Measurements from ENCODE around the gene CASK.

The CASK gene

GRCh38 chrX:41837270-41837944, 85.9 kb downstream of the CASK start:
- no peak for DNase-seq (ENCODE audit: low read depth in 2 of 3, low spot score in 2 of 3)

- DNase-seq (ENCODE audit: low read depth in 2 of 3, low spot score in 2 of 3): no peak
Observed at GRCh38 chrX:41828826-41829225, 94.5 kb downstream of the CASK start.

GRCh38 chrX:41827886-41828285, 95.5 kb downstream of the CASK start:
- DNase-seq (ENCODE audit: low read depth in 2 of 3, low spot score in 2 of 3): no peak

- DNase-seq (ENCODE audit: low read depth in 2 of 3, low spot score in 2 of 3): no peak
Observed at GRCh38 chrX:41825796-41826195, 97.6 kb downstream of the CASK start.

- DNase-seq (ENCODE audit: low read depth in 2 of 3, low spot score in 2 of 3): no peak
Observed at GRCh38 chrX:41824551-41824950, 98.8 kb downstream of the CASK start.

GRCh38 chrX:41823402-41823801, 100.0 kb downstream of the CASK start:
- DNase-seq (ENCODE audit: low read depth in 2 of 3, low spot score in 2 of 3): no peak

- DNase-seq (ENCODE audit: low read depth in 2 of 3, low spot score in 2 of 3): no peak
Observed at GRCh38 chrX:41822892-41823291, 100.5 kb downstream of the CASK start.

- no peak for DNase-seq (ENCODE audit: low read depth in 2 of 3, low spot score in 2 of 3)
Observed at GRCh38 chrX:41808047-41808446, 115.3 kb downstream of the CASK start.

- DNase-seq (ENCODE audit: low read depth in 2 of 3, low spot score in 2 of 3): no peak
Observed at GRCh38 chrX:41802958-41803357, 120.4 kb downstream of the CASK start.

GRCh38 chrX:41799661-41800060, 123.7 kb downstream of the CASK start:
- no peak for DNase-seq (ENCODE audit: low read depth in 2 of 3, low spot score in 2 of 3)

- no peak for DNase-seq (ENCODE audit: low read depth in 2 of 3, low spot score in 2 of 3)
Observed at GRCh38 chrX:41796577-41796976, 126.8 kb downstream of the CASK start.

- DNase-seq (ENCODE audit: low read depth in 2 of 3, low spot score in 2 of 3): no peak
Observed at GRCh38 chrX:41796046-41796445, 127.3 kb downstream of the CASK start.

GRCh38 chrX:41789374-41789773, 134.0 kb downstream of the CASK start:
- DNase-seq (ENCODE audit: low read depth in 2 of 3, low spot score in 2 of 3): no peak

GRCh38 chrX:41785685-41786084, 137.7 kb downstream of the CASK start:
- no peak for DNase-seq (ENCODE audit: low read depth in 2 of 3, low spot score in 2 of 3)

- no peak for DNase-seq (ENCODE audit: low read depth in 2 of 3, low spot score in 2 of 3)
Observed at GRCh38 chrX:41781500-41781899, 141.9 kb downstream of the CASK start.

- no peak for DNase-seq (ENCODE audit: low read depth in 2 of 3, low spot score in 2 of 3)
Observed at GRCh38 chrX:41779941-41780340, 143.4 kb downstream of the CASK start.

GRCh38 chrX:41779030-41779564, 144.3 kb downstream of the CASK start:
- DNase-seq (ENCODE audit: low read depth in 2 of 3, low spot score in 2 of 3): no peak

- no peak for DNase-seq (ENCODE audit: low read depth in 2 of 3, low spot score in 2 of 3)
Observed at GRCh38 chrX:41761702-41762101, 161.7 kb downstream of the CASK start.

- no peak for DNase-seq (ENCODE audit: low read depth in 2 of 3, low spot score in 2 of 3)
Observed at GRCh38 chrX:41761169-41761568, 162.2 kb downstream of the CASK start.

GRCh38 chrX:41759817-41760216, 163.5 kb downstream of the CASK start:
- no peak for DNase-seq (ENCODE audit: low read depth in 2 of 3, low spot score in 2 of 3)

GRCh38 chrX:41758401-41758800, 165.0 kb downstream of the CASK start:
- no peak for DNase-seq (ENCODE audit: low read depth in 2 of 3, low spot score in 2 of 3)

- no peak for DNase-seq (ENCODE audit: low read depth in 2 of 3, low spot score in 2 of 3)
Observed at GRCh38 chrX:41750716-41751115, 172.6 kb downstream of the CASK start.

- no peak for DNase-seq (ENCODE audit: low read depth in 2 of 3, low spot score in 2 of 3)
Observed at GRCh38 chrX:41739871-41740270, 183.5 kb downstream of the CASK start.
